Measurements from ENCODE around the gene ZNF625. TPM values are rescaled to one million over a fixed set of nuclear protein-coding genes. Genes with fewer than 3 reads are reported as not detected.

The ZNF625 gene
- total RNA-seq, 1 donor from 2014 or later, result 16.1 TPM

GRCh38 chr19:12098040-12098439 is 58.5 kb downstream of the ZNF625 start:
- peaks cover 3% of the 10 kb centered on the region for H3K9me3 ChIP-seq (ENCODE audit: insufficient read depth, low read depth, low read length)
- H3K9me3 Mint-ChIP-seq (ENCODE audit: unreplicated experiment), result peaks cover 7% of the 10 kb centered on the region
- no peaks in the 10 kb centered on the region for H3K36me3 Mint-ChIP-seq (ENCODE audit: low read depth, unreplicated experiment)

GRCh38 chr19:12095111-12095790 is 61.3 kb downstream of the ZNF625 start:
- no peak overlapping the region for H3K27ac Mint-ChIP-seq (ENCODE audit: unreplicated experiment)
- Histone ChIP-seq H3K4me1 (ENCODE audit: insufficient read depth, low read length) (no peaks in the 10 kb centered on the region), H3K36me3 (ENCODE audit: insufficient read depth, low read length) (no peaks in the 10 kb centered on the region), H3K27ac (ENCODE audit: low read depth, low read length) (no peak overlapping the region), H3K27me3 (ENCODE audit: insufficient read depth, low read length) (no peaks in the 10 kb centered on the region), H3K9ac (ENCODE audit: low read length) (no peak overlapping the region), H3K4me2 (ENCODE audit: low read length) (no peak overlapping the region), H3K9me3 (ENCODE audit: insufficient read depth, low read depth, low read length) (peaks cover 3% of the 10 kb centered on the region), H2AFZ (ENCODE audit: low read depth, low read length) (no peak overlapping the region), H3K4me3 (ENCODE audit: insufficient read depth, low read depth, low read length) (no peak overlapping the region), H4K20me1 (ENCODE audit: insufficient read depth, low read length) (no peaks in the 10 kb centered on the region), H3K79me2 (ENCODE audit: insufficient read depth, low read length) (peaks cover 4% of the 10 kb centered on the region)
- DNase-seq (ENCODE audit: low read depth) (no peak), FAIRE-seq (no peak)
- TF ChIP-seq CTCF (IDR thresholded peaks at IDR 0.05; ENCODE audit: insufficient read depth, low read depth, low read length) (no peak), EZH2 (IDR thresholded peaks at IDR 0.05; ENCODE audit: insufficient read depth, low read length) (no peak)
- H3K27me3 Mint-ChIP-seq (ENCODE audit: low read depth, unreplicated experiment), result no peaks in the 10 kb centered on the region
- no peaks in the 10 kb centered on the region for H3K4me1 Mint-ChIP-seq (ENCODE audit: low read depth, unreplicated experiment)
- H3K36me3 Mint-ChIP-seq (ENCODE audit: low read depth, unreplicated experiment), result no peaks in the 10 kb centered on the region
- no peak overlapping the region for H3K4me3 Mint-ChIP-seq (ENCODE audit: unreplicated experiment)
- H3K9me3 Mint-ChIP-seq (ENCODE audit: unreplicated experiment), result peaks cover 12% of the 10 kb centered on the region

More at GRCh38 chr19:12098040-12098439, 58.5 kb downstream of the ZNF625 start:
- Histone ChIP-seq H3K4me2 (ENCODE audit: low read length) (no peak overlapping the region), H3K36me3 (ENCODE audit: insufficient read depth, low read length) (no peaks in the 10 kb centered on the region), H2AFZ (ENCODE audit: low read depth, low read length) (no peak overlapping the region), H3K27me3 (ENCODE audit: insufficient read depth, low read length) (no peaks in the 10 kb centered on the region), H3K4me3 (ENCODE audit: insufficient read depth, low read depth, low read length) (no peak overlapping the region), H3K27ac (ENCODE audit: low read depth, low read length) (no peak overlapping the region), H3K79me2 (ENCODE audit: insufficient read depth, low read length) (peaks cover 4% of the 10 kb centered on the region), H4K20me1 (ENCODE audit: insufficient read depth, low read length) (no peaks in the 10 kb centered on the region), H3K9ac (ENCODE audit: low read length) (no peak overlapping the region), H3K4me1 (ENCODE audit: insufficient read depth, low read length) (no peaks in the 10 kb centered on the region)
- Mint-ChIP-seq H3K4me1 (ENCODE audit: low read depth, unreplicated experiment) (no peaks in the 10 kb centered on the region), H3K27ac (ENCODE audit: unreplicated experiment) (no peak overlapping the region), H3K4me3 (ENCODE audit: unreplicated experiment) (no peak overlapping the region), H3K27me3 (ENCODE audit: low read depth, unreplicated experiment) (no peaks in the 10 kb centered on the region)
- FAIRE-seq (no peak), DNase-seq (ENCODE audit: low read depth) (no peak)
- no peak for TF ChIP-seq EZH2 (IDR thresholded peaks at IDR 0.05; ENCODE audit: insufficient read depth, low read length)
- no peak for TF ChIP-seq CTCF (IDR thresholded peaks at IDR 0.05; ENCODE audit: insufficient read depth, low read depth, low read length)

Other genes with a start within 250 kb of the ZNF625 start
- gene ZNF700, start 231.6 kb downstream of the ZNF625 start, total RNA-seq, result not detected in 2 replicates
- gene ZNF763, start 191.7 kb downstream of the ZNF625 start, total RNA-seq, result not detected in 2 replicates
- gene ZNF433, start 121.1 kb downstream of the ZNF625 start, total RNA-seq, result not detected in 2 replicates
- gene ZNF878, start 103.8 kb downstream of the ZNF625 start, total RNA-seq, result not detected in 2 replicates
- gene ZNF844, start 92.0 kb downstream of the ZNF625 start, total RNA-seq, result not detected in 2 replicates
- gene ZNF20, start 16.4 kb downstream of the ZNF625 start, total RNA-seq, result 7.5 and 8.2 TPM in 2 replicates
- 8.3 and 11.1 TPM in 2 replicates for gene ZNF136, start 6.4 kb upstream of the ZNF625 start, total RNA-seq
- 0.09 TPM in 1 of 2 replicates, not detected in the other for gene ZNF44, start 138.1 kb upstream of the ZNF625 start, total RNA-seq
- gene ZNF563, start 176.9 kb upstream of the ZNF625 start, total RNA-seq, result not detected in 2 replicates
- gene ZNF442, start 208.9 kb upstream of the ZNF625 start, total RNA-seq, result 0.38 and 0.95 TPM in 2 replicates
- 1.7 and 3.2 TPM in 2 replicates for gene ZNF799, start 244.5 kb upstream of the ZNF625 start, total RNA-seq